Right kidney (tissue), 9 donors: Measurements from ENCODE around the gene BMP10.
"Not testable (repeated sequence)": the region's sequence is repeated elsewhere in the genome, so short reads cannot be mapped to it uniquely, and the experiment has no call there.

Experiments
- DNase-seq: peaks from one replicate; pipeline ENCODE4 v3.0.0-alpha.2; 2016
- long read RNA-seq, 8 donors: transcript quantifications; one replicate each; lab custom pipeline, GENCODE V29; 2026

Gene BMP10
- long read RNA-seq, donor 1: 0 reads
- long read RNA-seq, donor 2: 0 reads
- long read RNA-seq, donor 3: 0 reads
- long read RNA-seq, donor 4: 0 reads
- long read RNA-seq, donor 5: 0 reads
- long read RNA-seq, donor 6: 0 reads
- long read RNA-seq, donor 7: 0 reads
- long read RNA-seq, donor 8: 0 reads

- DNase-seq: no peak
Measured at GRCh38 chr2:68871159-68871764, at the start of gene BMP10. Gene BMP10, minus strand, starts transcription at chr2:68871397. Its CDS starts 39 bp downstream, at chr2:68871358.

- no peak for DNase-seq
Measured at GRCh38 chr2:68920481-68921170, 49.4 kb upstream of the BMP10 start.

- DNase-seq: no peak
Measured at GRCh38 chr2:68918497-68918896, 47.3 kb upstream of the BMP10 start.

GRCh38 chr2:68917034-68917718 lies 46.0 kb upstream of the BMP10 start:
- no peak for DNase-seq

GRCh38 chr2:68916226-68916625 lies 45.0 kb upstream of the BMP10 start:
- DNase-seq: no peak

- DNase-seq: no peak
Measured at GRCh38 chr2:68915393-68915792, 44.2 kb upstream of the BMP10 start.

GRCh38 chr2:68913359-68913758 lies 42.2 kb upstream of the BMP10 start:
- no peak for DNase-seq

GRCh38 chr2:68912732-68913131 lies 41.5 kb upstream of the BMP10 start:
- no peak for DNase-seq

- DNase-seq: no peak
Measured at GRCh38 chr2:68912111-68912510, 40.9 kb upstream of the BMP10 start.

GRCh38 chr2:68911709-68912108 lies 40.5 kb upstream of the BMP10 start:
- no peak for DNase-seq

GRCh38 chr2:68911246-68911645 lies 40.0 kb upstream of the BMP10 start:
- DNase-seq: no peak

- DNase-seq: no peak
Measured at GRCh38 chr2:68909793-68910674, 38.8 kb upstream of the BMP10 start.

- DNase-seq: no peak
Measured at GRCh38 chr2:68908392-68908970, 37.3 kb upstream of the BMP10 start.

- no peak for DNase-seq
Measured at GRCh38 chr2:68907920-68908253, 36.7 kb upstream of the BMP10 start.

- DNase-seq: no peak
Measured at GRCh38 chr2:68907232-68907919, 36.2 kb upstream of the BMP10 start.

GRCh38 chr2:68906716-68907115 lies 35.5 kb upstream of the BMP10 start:
- no peak for DNase-seq

- no peak for DNase-seq
Measured at GRCh38 chr2:68905116-68905515, 33.9 kb upstream of the BMP10 start.

GRCh38 chr2:68901561-68901960 lies 30.4 kb upstream of the BMP10 start:
- no peak for DNase-seq

- DNase-seq: no peak
Measured at GRCh38 chr2:68901199-68901514, 30.0 kb upstream of the BMP10 start.

GRCh38 chr2:68900496-68901198 lies 29.4 kb upstream of the BMP10 start:
- no peak for DNase-seq

- not testable (repeated sequence) for DNase-seq
Measured at GRCh38 chr2:68895981-68896380, 24.8 kb upstream of the BMP10 start.
